Fibroblast of lung (primary cell): ENCODE results near the gene GALNT1. TPM values are rescaled to one million over a fixed set of nuclear protein-coding genes. Genes with fewer than 3 reads are reported as not detected.
"Not testable (repeated sequence)": the region's sequence is repeated elsewhere in the genome, so short reads cannot be mapped to it uniquely, and the experiment has no call there.

Experiments used
- DNase-seq, 2 donors: peaks; one replicate each; pipeline versions ENCODE4 v3.0.0 to v3.0.0-alpha.2; 2010; ENCODE audit warnings: low read depth in 2 of 2
- H2AFZ ChIP-seq: 2 replicates; pipeline ENCODE4 v1.5.1; 2012; ENCODE audit warnings: low read length, control low read depth, inconsistent platforms
- H3K27ac ChIP-seq: 2 replicates; pipeline ENCODE4 v1.5.1; 2011; ENCODE audit warnings: low read length, control low read depth; ENCODE audit not compliant: insufficient read depth
- H3K27me3 ChIP-seq: 2 replicates; pipeline ENCODE4 v1.5.1; 2011; ENCODE audit warnings: mild to moderate bottlenecking, low read length; ENCODE audit not compliant: control insufficient read depth, insufficient read depth
- H3K36me3 ChIP-seq: 2 replicates; pipeline ENCODE4 v1.5.1; 2011; ENCODE audit warnings: low read length; ENCODE audit not compliant: control insufficient read depth, insufficient read depth
- H3K4me1 ChIP-seq: 2 replicates; pipeline ENCODE4 v1.5.1; 2011; ENCODE audit warnings: low read length; ENCODE audit not compliant: control insufficient read depth, insufficient read depth; ENCODE audit errors: extremely low read depth
- H3K4me2 ChIP-seq: 2 replicates; pipeline ENCODE4 v1.5.1; 2011; ENCODE audit warnings: low read length, control low read depth; ENCODE audit not compliant: insufficient read depth; ENCODE audit errors: extremely low read depth
- H3K4me3 ChIP-seq, 4 experiments: fragments of 200-600 bp in 1 of 4; sonication (generic) in 1 of 4; replicated peaks in 1 of 4; 2 replicates each; pipeline ENCODE4 v1.5.1; 2011 to 2016; ENCODE audit warnings: low read length in 4 of 4, low read depth in 3 of 4, mild to moderate bottlenecking in 3 of 4, control low read depth in 2 of 4, inconsistent platforms in 1 of 4, mixed read lengths in 1 of 4; ENCODE audit not compliant: insufficient read depth in 1 of 4; ENCODE audit errors: control extremely low read depth in 1 of 4
- H3K79me2 ChIP-seq: 2 replicates; pipeline ENCODE4 v1.5.1; 2012; ENCODE audit warnings: mild to moderate bottlenecking, low read length, inconsistent platforms; ENCODE audit not compliant: control insufficient read depth, insufficient read depth
- H3K9ac ChIP-seq: 2 replicates; pipeline ENCODE4 v1.5.1; 2011; ENCODE audit warnings: mild to moderate bottlenecking, low read length, control low read depth; ENCODE audit not compliant: insufficient read depth
- H3K9me3 ChIP-seq: 2 replicates; pipeline ENCODE4 v1.5.1; 2012; ENCODE audit warnings: low read depth, low read length; ENCODE audit not compliant: control insufficient read depth, insufficient read depth
- H4K20me1 ChIP-seq: 2 replicates; pipeline ENCODE4 v1.5.1; 2011; ENCODE audit warnings: low read length; ENCODE audit not compliant: control insufficient read depth, insufficient read depth; ENCODE audit errors: extremely low read depth
- CTCF ChIP-seq, 2 donors: IDR thresholded peaks in 1 of 2; conservative IDR thresholded peaks in 1 of 2; 1 replicate in 1 of 2; 2 replicates in 1 of 2; pipeline ENCODE4 v1.5.1; 2011 to 2012; ENCODE audit warnings: low read length in 2 of 2, control low read depth in 1 of 2, inconsistent platforms in 1 of 2, low read depth in 1 of 2, mild to moderate bottlenecking in 1 of 2
- EZH2 ChIP-seq: IDR thresholded peaks from 2 replicates; pipeline ENCODE4 v1.5.1; 2012; ENCODE audit warnings: low read length, control low read depth, mild to moderate bottlenecking; ENCODE audit errors: missing control alignments
- polyA plus RNA-seq, 2 donors: library from polyadenylated mRNA; depleted of rRNA in 1 of 2; stranded (reverse) in 1 of 2; unstranded in 1 of 2; fragments of >200 nt; gene quantifications; 2 replicates each; pipeline ENCODE4 v1.2.1, GENCODE V29; 2011 to 2012; ENCODE audit warnings: missing spikeins in 1 of 2
- total RNA-seq: library from RNA; depleted of rRNA; stranded (reverse); fragments of >200 nt; gene quantifications from 2 replicates; pipeline ENCODE4 v1.2.1, GENCODE V29; 2014

The GALNT1 gene
- total and polyA plus RNA-seq, 2 donors (not counting 1 experiment from before 2014, with no cell fraction given) = 31.7 to 53.3 TPM

- H4K20me1 ChIP-seq = no peaks in the 10 kb centered on the region
- TF ChIP-seq CTCF (conservative IDR thresholded peaks at IDR 0.05 in 1 of 2, IDR thresholded peaks at IDR 0.05 in 1 of 2; ENCODE audit: low read depth in 1 of 2, low read length in 2 of 2) (no peak), EZH2 (no peak)
- H3K36me3 ChIP-seq = no peaks in the 10 kb centered on the region
- no peak overlapping the region for H2AFZ ChIP-seq
- no peaks in the 10 kb centered on the region for H3K79me2 ChIP-seq
- H3K27ac ChIP-seq = no peak overlapping the region
- no peak overlapping the region for H3K4me3 ChIP-seq
- DNase-seq = no peak
- no peaks in the 10 kb centered on the region for H3K27me3 ChIP-seq
- no peaks in the 10 kb centered on the region for H3K4me1 ChIP-seq
- no peaks in the 10 kb centered on the region for H3K9me3 ChIP-seq
- H3K9ac ChIP-seq = no peak overlapping the region
- H3K4me2 ChIP-seq = no peak overlapping the region
These were observed 28.2 kb upstream of the GALNT1 start for GRCh38 chr18:35553300-35553699.

- H4K20me1 ChIP-seq, H2AFZ ChIP-seq, H3K36me3 ChIP-seq, H3K79me2 ChIP-seq, H3K9me3 ChIP-seq, H3K4me2 ChIP-seq, H3K4me1 ChIP-seq, H3K4me3 ChIP-seq, H3K9ac ChIP-seq, H3K27me3 ChIP-seq, DNase-seq, H3K27ac ChIP-seq: not testable (repeated sequence)
These were observed 26.0 kb upstream of the GALNT1 start for GRCh38 chr18:35555538-35555937.

- TF ChIP-seq CTCF (conservative IDR thresholded peaks at IDR 0.05 in 1 of 2, IDR thresholded peaks at IDR 0.05 in 1 of 2; ENCODE audit: low read depth in 1 of 2, low read length in 2 of 2) (no peak), EZH2 (no peak)
These were observed 21.7 kb upstream of the GALNT1 start for GRCh38 chr18:35559867-35560266.

More at GRCh38 chr18:35559867-35560266, 21.7 kb upstream of the GALNT1 start:
- no peaks in the 10 kb centered on the region for H3K9me3 ChIP-seq
- no peak overlapping the region for H3K9ac ChIP-seq
- H3K27ac ChIP-seq = no peak overlapping the region
- no peaks in the 10 kb centered on the region for H3K27me3 ChIP-seq
- no peaks in the 10 kb centered on the region for H4K20me1 ChIP-seq
- H3K79me2 ChIP-seq = no peaks in the 10 kb centered on the region
- no peak for DNase-seq
- H3K36me3 ChIP-seq = no peaks in the 10 kb centered on the region
- H3K4me3 ChIP-seq = no peak overlapping the region
- no peak overlapping the region for H2AFZ ChIP-seq
- no peaks in the 10 kb centered on the region for H3K4me1 ChIP-seq
- no peak overlapping the region for H3K4me2 ChIP-seq
